ENCODE data around the gene PPT1. TPM values are rescaled to one million over a fixed set of nuclear protein-coding genes. Genes with fewer than 3 reads are reported as not detected.

The PPT1 gene
- polyA plus RNA-seq, 1 donor (not counting 4 experiments of a cell fraction or from before 2014, with no cell fraction given): 58.9 TPM

- Histone ChIP-seq H3K4me1 (ENCODE audit: control insufficient read depth, extremely low read depth, insufficient read depth, low read length) (peaks cover 4% of the 10 kb centered on the region), H3K27ac (ENCODE audit: control insufficient read depth, insufficient read depth, low read length) (no peak overlapping the region), H3K9me1 (ENCODE audit: control insufficient read depth, extremely low read depth, insufficient read depth, low read length) (no peaks in the 10 kb centered on the region), H3K9me3 (ENCODE audit: control insufficient read depth, low read depth, low read length) (no peaks in the 10 kb centered on the region), H3K9ac (ENCODE audit: control insufficient read depth, extremely low read depth, insufficient read depth, low read length) (no peak overlapping the region), H2AFZ (ENCODE audit: control insufficient read depth, low read length) (no peak overlapping the region), H4K20me1 (ENCODE audit: control insufficient read depth, extremely low read depth, insufficient read depth, low read length) (no peaks in the 10 kb centered on the region), H3K79me2 (ENCODE audit: control insufficient read depth, insufficient read depth, low read length) (no peaks in the 10 kb centered on the region), H3K4me3 (ENCODE audit: control insufficient read depth in 2 of 3, extremely low read depth in 1 of 3, insufficient read depth in 2 of 3, low read depth in 1 of 3, low read length in 3 of 3) (no peak overlapping the region), H3K27me3 (ENCODE audit: control insufficient read depth, extremely low read depth, insufficient read depth, low read length) (no peaks in the 10 kb centered on the region), H3K4me2 (ENCODE audit: control insufficient read depth, extremely low read depth, insufficient read depth, low read depth, low read length) (no peak overlapping the region), H3K36me3 (ENCODE audit: control insufficient read depth in 2 of 2, extremely low read depth in 1 of 2, insufficient read depth in 2 of 2, low read length in 2 of 2) (no peaks in the 10 kb centered on the region)
- DNase-seq (ENCODE audit: low read depth, low spot score): no peak
- dilution Hi-C loops (cut with MboI; ENCODE audit: extremely low pct_ligation_motif_present, low sequenced_read_pairs): no loop called here
- TF ChIP-seq EZH2 (IDR thresholded peaks at IDR 0.05; ENCODE audit: low read length) (no peak), CTCF (optimal IDR thresholded peaks at IDR 0.05 in 1 of 3, IDR thresholded peaks at IDR 0.05 in 1 of 3, conservative IDR thresholded peaks at IDR 0.05 in 1 of 3; ENCODE audit: extremely low read depth in 1 of 3, insufficient read depth in 2 of 3, low read length in 3 of 3) (no peak)
- FAIRE-seq: no peak
Observed at GRCh38 chr1:40102038-40102437, 5.0 kb upstream of the PPT1 start.

GRCh38 chr1:40096646-40096976 lies 441 bp downstream of the PPT1 start:
- no peak for DNase-seq (ENCODE audit: low read depth, low spot score)
- H3K9ac ChIP-seq (ENCODE audit: control insufficient read depth, extremely low read depth, insufficient read depth, low read length): peak overlapping the region; percentile 81
- FAIRE-seq: no peak

More at GRCh38 chr1:40096646-40096976, 441 bp downstream of the PPT1 start:
- Histone ChIP-seq H3K4me3 (ENCODE audit: control insufficient read depth in 2 of 3, extremely low read depth in 1 of 3, insufficient read depth in 2 of 3, low read depth in 1 of 3, low read length in 3 of 3) (peak overlapping the region; percentile 60 to 94 (median 93)), H3K27me3 (ENCODE audit: control insufficient read depth, extremely low read depth, insufficient read depth, low read length) (no peaks in the 10 kb centered on the region), H2AFZ (ENCODE audit: control insufficient read depth, low read length) (peak overlapping the region; percentile 99), H3K79me2 (ENCODE audit: control insufficient read depth, insufficient read depth, low read length) (peaks cover 18% of the 10 kb centered on the region), H4K20me1 (ENCODE audit: control insufficient read depth, extremely low read depth, insufficient read depth, low read length) (no peaks in the 10 kb centered on the region), H3K27ac (ENCODE audit: control insufficient read depth, insufficient read depth, low read length) (peak overlapping the region; percentile 69), H3K36me3 (ENCODE audit: control insufficient read depth in 2 of 2, extremely low read depth in 1 of 2, insufficient read depth in 2 of 2, low read length in 2 of 2) (no peaks in the 10 kb centered on the region), H3K9me3 (ENCODE audit: control insufficient read depth, low read depth, low read length) (no peaks in the 10 kb centered on the region), H3K4me1 (ENCODE audit: control insufficient read depth, extremely low read depth, insufficient read depth, low read length) (peaks cover 12% of the 10 kb centered on the region), H3K9me1 (ENCODE audit: control insufficient read depth, extremely low read depth, insufficient read depth, low read length) (no peaks in the 10 kb centered on the region), H3K4me2 (ENCODE audit: control insufficient read depth, extremely low read depth, insufficient read depth, low read depth, low read length) (peak overlapping the region; percentile 83)
- no peak for TF ChIP-seq EZH2 (IDR thresholded peaks at IDR 0.05; ENCODE audit: low read length)
- TF ChIP-seq CTCF (optimal IDR thresholded peaks at IDR 0.05 in 1 of 3, IDR thresholded peaks at IDR 0.05 in 1 of 3, conservative IDR thresholded peaks at IDR 0.05 in 1 of 3; ENCODE audit: extremely low read depth in 1 of 3, insufficient read depth in 2 of 3, low read length in 3 of 3): no peak
- dilution Hi-C loops (cut with MboI; ENCODE audit: extremely low pct_ligation_motif_present, low sequenced_read_pairs): no loop called here

Data from keratinocyte (primary cell).